ENCODE results near the gene RNF149.

GRCh38 chr2:101249826-101250225, 58.7 kb downstream of the RNF149 start:
- TF ChIP-seq ARNTL (CRISPR knock-in tag; IDR thresholded peaks at IDR 0.05; ENCODE audit: borderline replicate concordance, low read depth) = no peak
- no peak for TF ChIP-seq ZNF565 (CRISPR knock-in tag; conservative IDR thresholded peaks at IDR 0.05; ENCODE audit: low read depth)
